Liver (tissue), 9 donors: ENCODE results near the gene PDLIM4. TPM values are rescaled to one million over a fixed set of nuclear protein-coding genes. Genes with fewer than 3 reads are reported as not detected.

Experiments
- DNase-seq: peaks from one replicate; pipeline ENCODE4 v3.0.0-alpha.2; 2017; ENCODE audit warnings: low spot score
- H3K27ac ChIP-seq, 2 donors: one replicate each; pipeline ENCODE4 v1.7.0; 2013; ENCODE audit warnings: inconsistent platforms in 2 of 2, low read length in 2 of 2, control low read depth in 1 of 2, low read depth in 1 of 2, mild to moderate bottlenecking in 1 of 2
- H3K27me3 ChIP-seq, 4 donors: one replicate each; pipeline versions ENCODE4 v1.6.1 to v1.7.0; 2013; ENCODE audit warnings: low read length in 3 of 4, inconsistent platforms in 1 of 4, mild to moderate bottlenecking in 1 of 4, moderate library complexity in 1 of 4; ENCODE audit not compliant: control insufficient read depth in 4 of 4, insufficient read depth in 4 of 4
- H3K36me3 ChIP-seq, 4 donors: one replicate each; pipeline versions ENCODE4 v1.6.1 to v1.7.0; 2013; ENCODE audit warnings: low read length in 3 of 4, mild to moderate bottlenecking in 3 of 4, low read depth in 1 of 4, moderate library complexity in 1 of 4; ENCODE audit not compliant: control insufficient read depth in 4 of 4, insufficient read depth in 3 of 4
- H3K4me1 ChIP-seq, 4 donors: one replicate each; pipeline versions ENCODE4 v1.6.1 to v1.7.0; 2013; ENCODE audit warnings: low read length in 3 of 4, mild to moderate bottlenecking in 3 of 4, moderate library complexity in 1 of 4; ENCODE audit not compliant: control insufficient read depth in 4 of 4, insufficient read depth in 4 of 4
- H3K4me3 ChIP-seq, 3 donors: one replicate each; pipeline versions ENCODE4 v1.6.1 to v1.7.0; 2013; ENCODE audit warnings: low read length in 3 of 3, control low read depth in 1 of 3, low read depth in 1 of 3, mild to moderate bottlenecking in 1 of 3
- H3K9ac ChIP-seq, 2 donors: one replicate each; pipeline ENCODE4 v1.7.0; 2013; ENCODE audit warnings: low read length in 2 of 2, mild to moderate bottlenecking in 2 of 2, moderate library complexity in 2 of 2, control low read depth in 1 of 2, low read depth in 1 of 2
- H3K9me3 ChIP-seq, 4 donors: one replicate each; pipeline versions ENCODE4 v1.6.1 to v1.7.0; 2013; ENCODE audit warnings: low read length in 3 of 4; ENCODE audit not compliant: control insufficient read depth in 4 of 4
- ATF3 ChIP-seq: IDR thresholded peaks from 2 replicates; pipeline ENCODE4 v1.6.1; 2016; ENCODE audit warnings: antibody characterized with exemption
- CTCF ChIP-seq: fragments of 150-350 bp; IDR thresholded peaks from 2 replicates; pipeline ENCODE4 v1.5.1; 2017; ENCODE audit warnings: improper control_type of control experiment, low read depth, low read length; ENCODE audit not compliant: missing input control
- EGR1 ChIP-seq, 2 donors: IDR thresholded peaks; 2 replicates each; pipeline ENCODE4 v1.6.1; 2016 to 2018; ENCODE audit warnings: antibody characterized with exemption in 2 of 2, low read depth in 2 of 2
- FOXA2 ChIP-seq: IDR thresholded peaks from 2 replicates; pipeline ENCODE4 v1.6.1; 2016; ENCODE audit warnings: antibody characterized with exemption
- GABPA ChIP-seq, 2 donors: IDR thresholded peaks in 1 of 2; conservative IDR thresholded peaks in 1 of 2; 2 replicates each; pipeline ENCODE4 v1.6.1; 2016; ENCODE audit warnings: antibody characterized with exemption in 2 of 2, mild to moderate bottlenecking in 1 of 2, moderate library complexity in 1 of 2
- HNF4A ChIP-seq, 2 donors: conservative IDR thresholded peaks; 2 replicates each; pipeline ENCODE4 v1.6.1; 2016; ENCODE audit warnings: antibody characterized with exemption in 2 of 2, mild to moderate bottlenecking in 2 of 2
- HNF4G ChIP-seq: IDR thresholded peaks from 2 replicates; pipeline ENCODE4 v1.6.1; 2016; ENCODE audit warnings: antibody characterized with exemption
- JUND ChIP-seq, 2 donors: IDR thresholded peaks; 2 replicates each; pipeline ENCODE4 v1.6.1; 2016; ENCODE audit warnings: antibody characterized with exemption in 2 of 2
- MAX ChIP-seq: IDR thresholded peaks from 2 replicates; pipeline ENCODE4 v1.6.1; 2016; ENCODE audit warnings: antibody characterized with exemption
- NR2F2 ChIP-seq: IDR thresholded peaks from 2 replicates; pipeline ENCODE4 v1.6.1; 2016; ENCODE audit warnings: antibody characterized with exemption
- RAD21 ChIP-seq, 2 donors: IDR thresholded peaks; 2 replicates each; pipeline ENCODE4 v1.6.1; 2016; ENCODE audit warnings: antibody characterized with exemption in 2 of 2, mild to moderate bottlenecking in 2 of 2
- REST ChIP-seq: IDR thresholded peaks from 2 replicates; pipeline ENCODE4 v1.6.1; 2016; ENCODE audit warnings: antibody characterized with exemption, mild to moderate bottlenecking
- RXRA ChIP-seq, 2 donors: IDR thresholded peaks; 2 replicates each; pipeline ENCODE4 v1.6.1; 2017 to 2018; ENCODE audit warnings: antibody characterized with exemption in 2 of 2, mild to moderate bottlenecking in 1 of 2
- SP1 ChIP-seq: IDR thresholded peaks from 2 replicates; pipeline ENCODE4 v1.6.1; 2018; ENCODE audit warnings: antibody characterized with exemption, mild to moderate bottlenecking
- TAF1 ChIP-seq: conservative IDR thresholded peaks from 2 replicates; pipeline ENCODE4 v1.6.1; 2016; ENCODE audit warnings: antibody characterized with exemption, mild to moderate bottlenecking
- YY1 ChIP-seq: IDR thresholded peaks from 2 replicates; pipeline ENCODE4 v1.6.1; 2016; ENCODE audit warnings: antibody characterized with exemption, mild to moderate bottlenecking
- ZBTB33 ChIP-seq: IDR thresholded peaks from 2 replicates; pipeline ENCODE4 v1.6.1; 2016; ENCODE audit warnings: antibody characterized with exemption
- whole genome bisulfite sequencing: extraction: QIAGEN DNeasy Blood & Tissue Kit; methylation state at CpG from one replicate; pipeline ENCODE4 v1.1.7; 2013; 5-methylcytosine and 5-hydroxymethylcytosine counted together
- polyA plus RNA-seq, 2 donors: library from polyadenylated mRNA; stranded (reverse) in 1 of 2; unstranded in 1 of 2; fragments of 200-250 nt in 1 of 2; fragments of >200 nt in 1 of 2; fragmentation: Nextera tagmentation in 1 of 2; extraction: Ambion mirVana in 1 of 2; gene quantifications; one replicate each; pipeline versions ENCODE4 v1.2.1 to v1.2.3, GENCODE V29; 2013 to 2015
- total RNA-seq, 2 donors: library from RNA; depleted of rRNA; stranded (reverse); fragments of >200 nt; gene quantifications; one replicate each; pipeline ENCODE4 v1.2.3, GENCODE V29; 2014
- donor health status: healthy.
- donor health status: healthy.
- donor health status: healthy.
- donor health status: healthy.
- donor health status: healthy.

PDLIM4 gene
- total and polyA plus RNA-seq, 4 donors: 0.25 to 0.93 (median 0.65) TPM

- Histone ChIP-seq H3K27ac (no peak overlapping the region), H3K9me3 (no peaks in the 10 kb centered on the region), H3K4me3 (no peak overlapping the region), H3K9ac (no peak overlapping the region), H3K36me3 (no peaks in the 10 kb centered on the region), H3K27me3 (no peaks in the 10 kb centered on the region), H3K4me1 (no peaks in the 10 kb centered on the region)
- TF ChIP-seq RXRA (IDR thresholded peaks at IDR 0.05): no peak
- TF ChIP-seq CTCF: no peak
- no peak for TF ChIP-seq ZBTB33
- no peak for TF ChIP-seq SP1
- TF ChIP-seq HNF4G: no peak
- TF ChIP-seq NR2F2: no peak
- no peak for TF ChIP-seq JUND (IDR thresholded peaks at IDR 0.05)
- TF ChIP-seq GABPA (IDR thresholded peaks at IDR 0.05 in 1 of 2, conservative IDR thresholded peaks at IDR 0.05 in 1 of 2): no peak
- TF ChIP-seq TAF1: no peak
- TF ChIP-seq EGR1 (IDR thresholded peaks at IDR 0.05; ENCODE audit: low read depth in 2 of 2): no peak
- no peak for TF ChIP-seq ATF3
- 87% methylated on average over 7 of the region's 7 CpGs for WGBS
- peak; percentile 31 for DNase-seq
Measured at GRCh38 chr5:132266031-132266835, 8.7 kb downstream of the PDLIM4 start.

GRCh38 chr5:132266836-132267160, 9.3 kb downstream of the PDLIM4 start:
- DNase-seq: no peak
- no peak overlapping the region for H3K9ac ChIP-seq
- no peak for TF ChIP-seq RAD21 (IDR thresholded peaks at IDR 0.05)
- TF ChIP-seq RXRA (IDR thresholded peaks at IDR 0.05): no peak
- no peaks in the 10 kb centered on the region for H3K27me3 ChIP-seq
- H3K36me3 ChIP-seq: no peaks in the 10 kb centered on the region
- H3K9me3 ChIP-seq: no peaks in the 10 kb centered on the region
- WGBS: 100% methylated on average over 1 of the region's 1 CpG
- H3K4me3 ChIP-seq: no peak overlapping the region
- no peak overlapping the region for H3K27ac ChIP-seq
- no peaks in the 10 kb centered on the region for H3K4me1 ChIP-seq

GRCh38 chr5:132267166-132267739, 9.8 kb downstream of the PDLIM4 start:
- DNase-seq: peak; percentile 22
- no peaks in the 10 kb centered on the region for H3K9me3 ChIP-seq
- no peaks in the 10 kb centered on the region for H3K4me1 ChIP-seq
- H3K9ac ChIP-seq: no peak overlapping the region
- H3K27me3 ChIP-seq: no peaks in the 10 kb centered on the region
- H3K27ac ChIP-seq: no peak overlapping the region
- no peaks in the 10 kb centered on the region for H3K36me3 ChIP-seq
- no peak overlapping the region for H3K4me3 ChIP-seq
- TF ChIP-seq HNF4A (conservative IDR thresholded peaks at IDR 0.05) (no peak), CTCF (no peak), YY1 (no peak), MAX (no peak), REST (no peak), FOXA2 (no peak), JUND (IDR thresholded peaks at IDR 0.05) (no peak)
